Thyroid gland (tissue), 4 donors: ENCODE data around the gene FBXL17.

Experiments used
- POLR2A ChIP-seq, 2 donors: fragments of 450-650 bp; IDR thresholded peaks; one replicate each; pipeline ENCODE4 v1.6.1; 2017; ENCODE audit warnings: antibody characterized with exemption in 2 of 2, mild to moderate bottlenecking in 2 of 2, moderate library complexity in 1 of 2
- TF ChIP-seq, protein P1 (sequence below), 6 experiments: fragments of 200-600 bp in 3 of 6; fragments of 450-650 bp in 3 of 6; sonication (generic) in 3 of 6; IDR thresholded peaks; one replicate each; pipeline ENCODE4 v1.5.1; 2016 to 2019; ENCODE audit warnings: antibody characterized with exemption in 6 of 6, mild to moderate bottlenecking in 2 of 6, inconsistent platforms in 1 of 6, moderate library complexity in 1 of 6

DNA sequence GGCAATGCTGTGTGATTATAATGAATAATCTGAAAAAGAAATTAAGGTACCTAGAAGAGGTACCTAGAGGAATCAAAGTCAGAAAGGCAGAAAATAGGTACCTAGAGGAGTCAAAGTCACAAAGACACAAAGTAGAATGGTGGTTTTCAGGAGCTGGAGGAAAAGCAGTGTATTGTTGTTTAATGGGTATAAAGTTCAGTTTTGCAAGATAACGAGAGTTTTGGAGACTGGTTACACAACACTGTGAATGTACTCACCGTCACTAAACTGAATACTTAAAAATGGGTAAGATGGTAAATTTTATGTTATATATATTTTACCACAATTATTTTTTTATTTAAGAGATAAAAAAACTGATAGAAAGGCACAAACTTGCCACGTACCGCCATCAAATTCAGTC lies 57.0 kb downstream of the FBXL17 start:
- TF ChIP-seq, protein P1, sequence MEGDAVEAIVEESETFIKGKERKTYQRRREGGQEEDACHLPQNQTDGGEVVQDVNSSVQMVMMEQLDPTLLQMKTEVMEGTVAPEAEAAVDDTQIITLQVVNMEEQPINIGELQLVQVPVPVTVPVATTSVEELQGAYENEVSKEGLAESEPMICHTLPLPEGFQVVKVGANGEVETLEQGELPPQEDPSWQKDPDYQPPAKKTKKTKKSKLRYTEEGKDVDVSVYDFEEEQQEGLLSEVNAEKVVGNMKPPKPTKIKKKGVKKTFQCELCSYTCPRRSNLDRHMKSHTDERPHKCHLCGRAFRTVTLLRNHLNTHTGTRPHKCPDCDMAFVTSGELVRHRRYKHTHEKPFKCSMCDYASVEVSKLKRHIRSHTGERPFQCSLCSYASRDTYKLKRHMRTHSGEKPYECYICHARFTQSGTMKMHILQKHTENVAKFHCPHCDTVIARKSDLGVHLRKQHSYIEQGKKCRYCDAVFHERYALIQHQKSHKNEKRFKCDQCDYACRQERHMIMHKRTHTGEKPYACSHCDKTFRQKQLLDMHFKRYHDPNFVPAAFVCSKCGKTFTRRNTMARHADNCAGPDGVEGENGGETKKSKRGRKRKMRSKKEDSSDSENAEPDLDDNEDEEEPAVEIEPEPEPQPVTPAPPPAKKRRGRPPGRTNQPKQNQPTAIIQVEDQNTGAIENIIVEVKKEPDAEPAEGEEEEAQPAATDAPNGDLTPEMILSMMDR (IDR thresholded peaks at IDR 0.05): no peak
- TF ChIP-seq POLR2A (IDR thresholded peaks at IDR 0.05): no peak
